Measurements from ENCODE around the gene ZSWIM3. TPM values are rescaled to one million over a fixed set of nuclear protein-coding genes. Genes with fewer than 3 reads are reported as not detected.
A peak's percentile ranks its signal among the peaks of the same experiment; 100 is the strongest.

Gene ZSWIM3
- total RNA-seq, 4 donors from 2014 or later, result 2.2 to 8.3 (median 5.7) TPM

GRCh38 chr20:45863543-45864470 is 6.4 kb downstream of the ZSWIM3 start:
- intact Hi-C loops (cut with DNase I; ENCODE audit: low total_unique reads) (no loop called here), in situ Hi-C loops (cut with MboI; ENCODE audit: low pct_ligation_motif_present in 1 of 4, low pct_unique_long_range_greater_than_20kb in 1 of 4, low sequenced_read_pairs in 3 of 4) (no loop called here)
- Histone ChIP-seq H3K4me1 (peaks cover 0 to 67% (median 21%) of the 10 kb centered on the region in 4 donors), H3K9me3 (no peaks in the 10 kb centered on the region), H3K27ac (peak overlapping the region in 2 of 4 donors; percentile 5 to 53), H3K4me3 (no peak overlapping the region), H3K36me3 (no peaks in the 10 kb centered on the region), H3K27me3 (no peaks in the 10 kb centered on the region)
- 84 to 88% methylated on average over 4 to 7 of the region's 7 CpGs for WGBS, 2 donors (ENCODE audit: low coverage in 1 of 2)
- no peak for DNase-seq
- TF ChIP-seq CTCF (IDR thresholded peaks at IDR 0.05) (no peak), POLR2AphosphoS5 (IDR thresholded peaks at IDR 0.05) (no peak), POLR2A (IDR thresholded peaks at IDR 0.05) (no peak), EP300 (IDR thresholded peaks at IDR 0.05; ENCODE audit: low read depth) (no peak)

DNA sequence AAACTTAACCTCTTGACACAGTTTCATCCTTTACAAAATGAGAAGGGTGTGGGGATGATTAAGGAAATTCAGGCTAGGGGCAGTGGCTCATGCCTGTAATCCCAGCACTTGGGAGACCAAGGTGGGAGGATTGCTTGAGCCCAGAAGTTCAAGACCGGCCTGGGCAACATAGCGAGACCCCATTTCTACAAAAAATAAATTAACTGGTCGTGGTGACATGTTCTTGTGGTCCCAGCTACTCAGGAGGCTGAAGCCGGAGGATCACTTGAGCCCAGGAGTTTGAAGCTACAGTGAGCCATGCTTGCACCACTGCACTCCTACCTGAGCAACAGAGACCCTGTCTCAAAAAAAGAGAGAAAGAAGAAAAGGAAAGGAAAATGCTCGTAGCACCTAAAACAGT is 9.0 kb downstream of the ZSWIM3 start:
- in situ Hi-C loops (cut with MboI; ENCODE audit: low pct_ligation_motif_present in 1 of 4, low pct_unique_long_range_greater_than_20kb in 1 of 4, low sequenced_read_pairs in 3 of 4) (no loop called here), intact Hi-C loops (cut with DNase I; ENCODE audit: low total_unique reads) (no loop called here)
- TF ChIP-seq POLR2AphosphoS5 (IDR thresholded peaks at IDR 0.05) (no peak), EP300 (IDR thresholded peaks at IDR 0.05; ENCODE audit: low read depth) (no peak), CTCF (IDR thresholded peaks at IDR 0.05) (no peak), POLR2A (IDR thresholded peaks at IDR 0.05) (no peak)
- no peak overlapping the region for H3K4me3 ChIP-seq
- WGBS, 2 donors (ENCODE audit: low coverage in 1 of 2), result 95 to 97% methylated on average over 5 of the region's 5 CpGs
- peak overlapping the region; percentile 28 to 61 (median 60) for H3K27ac ChIP-seq
- no peaks in the 10 kb centered on the region for H3K9me3 ChIP-seq
- no peaks in the 10 kb centered on the region for H3K36me3 ChIP-seq
- H3K4me1 ChIP-seq, result peaks cover 0 to 52% (median 13%) of the 10 kb centered on the region in 4 donors
- H3K27me3 ChIP-seq, result no peaks in the 10 kb centered on the region
- DNase-seq, result no peak

DNA sequence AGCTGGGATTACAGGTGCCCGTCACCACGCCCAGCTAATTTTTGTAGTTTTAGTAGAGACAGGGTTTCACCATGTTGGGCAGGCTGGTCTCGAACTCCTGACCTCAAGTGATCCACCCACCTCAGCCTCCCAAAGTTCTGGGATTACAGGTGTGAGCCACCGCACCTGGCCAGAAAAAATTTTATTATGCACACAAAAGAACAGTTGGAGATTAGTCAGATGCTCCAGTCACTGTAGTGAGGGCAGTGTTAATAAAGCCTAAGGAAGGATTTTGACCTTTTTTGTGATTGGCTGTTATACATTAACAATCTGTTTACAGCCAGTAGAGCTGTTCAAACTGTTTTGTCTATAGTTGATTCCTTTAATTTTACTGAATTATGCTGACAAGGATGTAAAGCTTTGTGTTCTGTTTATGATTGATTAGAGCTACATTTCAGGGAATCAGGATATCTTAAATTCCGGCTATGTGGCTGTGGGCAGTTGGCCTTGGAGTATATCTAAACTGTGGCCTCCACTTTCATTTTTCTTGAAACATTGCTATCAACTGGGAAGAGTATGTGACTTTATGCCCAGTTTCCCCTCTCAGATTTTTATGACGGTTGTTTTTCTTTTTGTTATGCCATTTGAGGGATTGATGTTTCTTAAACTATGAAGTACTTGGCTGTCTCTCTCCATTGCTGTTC is 9.9 kb downstream of the ZSWIM3 start:
- WGBS, 2 donors (ENCODE audit: low coverage in 1 of 2), result 40 to 47% methylated on average over 3 to 6 of the region's 6 CpGs

More for the DNA sequence above, 9.9 kb downstream of the ZSWIM3 start:
- H3K9me3 ChIP-seq, result no peaks in the 10 kb centered on the region
- DNase-seq, result no peak
- intact Hi-C loops (cut with DNase I; ENCODE audit: low total_unique reads), result no loop called here
- H3K36me3 ChIP-seq, result no peaks in the 10 kb centered on the region
- H3K4me1 ChIP-seq, result peaks cover 0 to 43% (median 10%) of the 10 kb centered on the region in 4 donors
- H3K27me3 ChIP-seq, result no peaks in the 10 kb centered on the region
- in situ Hi-C loops (cut with MboI; ENCODE audit: low pct_ligation_motif_present in 1 of 4, low pct_unique_long_range_greater_than_20kb in 1 of 4, low sequenced_read_pairs in 3 of 4), result no loop called here
- H3K4me3 ChIP-seq, result no peak overlapping the region
- H3K27ac ChIP-seq, result peak overlapping the region; percentile 58 to 66 (median 61)
- TF ChIP-seq CTCF (IDR thresholded peaks at IDR 0.05), result no peak
- no peak for TF ChIP-seq POLR2AphosphoS5 (IDR thresholded peaks at IDR 0.05)
- TF ChIP-seq EP300 (IDR thresholded peaks at IDR 0.05; ENCODE audit: low read depth), result no peak
- no peak for TF ChIP-seq POLR2A (IDR thresholded peaks at IDR 0.05)
